Mesothelial cell of epicardium (in vitro differentiated cells): Measurements from ENCODE around the gene GRID1. TPM values are rescaled to one million over a fixed set of nuclear protein-coding genes. Genes with fewer than 3 reads are reported as not detected.

ENCODE experiments used
- DNase-seq, 2 experiments: peaks; one replicate each; pipeline ENCODE4 v3.0.0; 2021; ENCODE audit warnings: low spot score in 2 of 2; ENCODE audit not compliant: unreplicated experiment in 2 of 2
- H3K27ac Mint-ChIP-seq: 2 replicates; pipeline ENCODE4 v1.8.0; 2021; ENCODE audit warnings: mixed read lengths
- H3K27me3 Mint-ChIP-seq: 2 replicates; pipeline ENCODE4 v1.8.0; 2021; ENCODE audit warnings: low read depth, mixed read lengths
- H3K36me3 Mint-ChIP-seq: 2 replicates; pipeline ENCODE4 v1.8.0; 2021; ENCODE audit warnings: mixed read lengths
- H3K4me1 Mint-ChIP-seq: 2 replicates; pipeline ENCODE4 v1.8.0; 2021; ENCODE audit warnings: mixed read lengths
- H3K4me3 Mint-ChIP-seq: 2 replicates; pipeline ENCODE4 v1.8.0; 2021; ENCODE audit warnings: mild to moderate bottlenecking, moderate library complexity, mixed read lengths
- H3K9me3 Mint-ChIP-seq: 2 replicates; pipeline ENCODE4 v1.8.0; 2021; ENCODE audit warnings: mixed read lengths
- total RNA-seq: library from RNA; stranded (reverse); gene quantifications from 3 replicates; pipeline ENCODE4 v1.2.1, GENCODE V29; 2021
- TF ChIP-seq, protein P1 (sequence below): fragments of 200-600 bp; sonication (generic); IDR thresholded peaks from one replicate; pipeline ENCODE4 v1.5.0; 2021; ENCODE audit warnings: antibody characterized with exemption; ENCODE audit not compliant: unreplicated experiment

The GRID1 gene
- total RNA-seq, 1 donor from 2014 or later, result 0.22 TPM

DNA sequence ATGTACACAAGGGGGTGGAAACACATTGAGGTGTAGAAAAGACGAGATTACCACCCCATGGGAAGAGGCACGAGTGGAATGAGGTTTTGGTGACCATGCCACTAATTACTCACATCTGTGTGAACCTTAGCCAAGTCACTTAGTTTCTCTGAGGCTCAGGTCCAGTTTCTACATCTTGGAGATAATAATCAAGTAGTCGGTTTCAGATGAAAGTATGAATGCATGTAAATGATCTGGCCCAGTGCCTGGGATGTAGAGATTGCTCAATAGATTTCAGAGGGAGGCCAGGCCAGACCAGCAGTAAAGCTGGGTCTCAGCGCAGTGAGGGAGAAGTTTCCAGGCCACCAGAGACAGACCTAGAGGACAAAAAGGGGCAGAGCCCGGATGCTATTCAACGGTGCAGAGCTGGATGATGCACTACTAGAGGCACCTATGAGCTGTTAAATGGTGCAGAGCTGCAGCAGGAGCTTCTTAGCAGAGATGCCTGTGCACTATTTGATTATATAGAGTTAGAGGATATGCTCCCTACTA is 725.1 kb downstream of the GRID1 start:
- H3K9me3 Mint-ChIP-seq, result no peaks in the 10 kb centered on the region
- H3K27me3 Mint-ChIP-seq, result no peaks in the 10 kb centered on the region
- peak overlapping the region; percentile 85 for H3K27ac Mint-ChIP-seq

DNA sequence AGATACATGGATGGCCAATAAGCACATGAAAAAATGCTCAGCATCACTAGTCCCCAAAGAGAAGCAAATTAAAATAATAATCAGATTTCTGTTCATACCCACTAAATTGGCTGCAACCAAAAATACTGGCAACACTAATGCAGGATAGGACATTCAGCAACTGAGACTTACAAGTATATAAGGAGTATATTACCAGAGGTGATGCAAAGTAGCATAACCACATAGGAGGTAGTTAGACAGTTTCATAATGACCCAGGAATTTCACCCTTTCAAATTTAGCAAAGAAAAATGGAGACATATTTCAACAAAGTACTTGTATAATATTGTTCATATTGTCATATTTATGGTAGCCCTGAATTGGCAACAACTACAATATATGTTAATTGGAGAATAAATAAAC is 727.8 kb downstream of the GRID1 start:
- H3K4me3 Mint-ChIP-seq, result no peak overlapping the region
- no peak for DNase-seq
- no peaks in the 10 kb centered on the region for H3K27me3 Mint-ChIP-seq
- no peaks in the 10 kb centered on the region for H3K9me3 Mint-ChIP-seq
- TF ChIP-seq, protein P1, sequence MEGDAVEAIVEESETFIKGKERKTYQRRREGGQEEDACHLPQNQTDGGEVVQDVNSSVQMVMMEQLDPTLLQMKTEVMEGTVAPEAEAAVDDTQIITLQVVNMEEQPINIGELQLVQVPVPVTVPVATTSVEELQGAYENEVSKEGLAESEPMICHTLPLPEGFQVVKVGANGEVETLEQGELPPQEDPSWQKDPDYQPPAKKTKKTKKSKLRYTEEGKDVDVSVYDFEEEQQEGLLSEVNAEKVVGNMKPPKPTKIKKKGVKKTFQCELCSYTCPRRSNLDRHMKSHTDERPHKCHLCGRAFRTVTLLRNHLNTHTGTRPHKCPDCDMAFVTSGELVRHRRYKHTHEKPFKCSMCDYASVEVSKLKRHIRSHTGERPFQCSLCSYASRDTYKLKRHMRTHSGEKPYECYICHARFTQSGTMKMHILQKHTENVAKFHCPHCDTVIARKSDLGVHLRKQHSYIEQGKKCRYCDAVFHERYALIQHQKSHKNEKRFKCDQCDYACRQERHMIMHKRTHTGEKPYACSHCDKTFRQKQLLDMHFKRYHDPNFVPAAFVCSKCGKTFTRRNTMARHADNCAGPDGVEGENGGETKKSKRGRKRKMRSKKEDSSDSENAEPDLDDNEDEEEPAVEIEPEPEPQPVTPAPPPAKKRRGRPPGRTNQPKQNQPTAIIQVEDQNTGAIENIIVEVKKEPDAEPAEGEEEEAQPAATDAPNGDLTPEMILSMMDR, result no peak
- no peaks in the 10 kb centered on the region for H3K36me3 Mint-ChIP-seq
- no peak overlapping the region for H3K27ac Mint-ChIP-seq
- H3K4me1 Mint-ChIP-seq, result peaks cover 26% of the 10 kb centered on the region

More for the DNA sequence above, 725.1 kb downstream of the GRID1 start:
- Mint-ChIP-seq H3K36me3 (no peaks in the 10 kb centered on the region), H3K4me1 (peaks cover 41% of the 10 kb centered on the region), H3K4me3 (no peak overlapping the region)
- TF ChIP-seq, protein P1, result no peak
- no peak for DNase-seq

DNA sequence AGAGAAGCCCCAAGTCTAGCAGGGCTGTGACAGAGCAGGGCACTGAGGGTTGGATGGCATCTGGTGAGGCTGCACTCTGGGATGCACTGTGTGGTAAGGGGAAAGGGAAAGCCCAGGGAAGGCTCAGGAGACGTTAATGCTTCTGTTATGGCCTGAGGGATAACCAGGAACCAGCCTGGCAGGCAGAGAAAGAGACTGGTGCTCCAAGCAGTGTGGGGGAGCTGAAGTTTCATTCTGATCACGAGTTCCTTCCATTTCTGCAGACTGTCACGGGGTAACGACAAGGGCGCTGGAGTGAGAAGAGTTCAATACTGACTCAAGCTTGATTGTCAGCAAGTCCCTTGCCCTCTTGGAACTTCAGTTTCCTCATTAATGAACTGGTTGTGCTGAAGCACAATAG is 730.9 kb downstream of the GRID1 start:
- no peaks in the 10 kb centered on the region for H3K27me3 Mint-ChIP-seq
- H3K27ac Mint-ChIP-seq, result no peak overlapping the region
- no peak for DNase-seq
- H3K36me3 Mint-ChIP-seq, result no peaks in the 10 kb centered on the region
- H3K4me3 Mint-ChIP-seq, result no peak overlapping the region
- TF ChIP-seq, protein P1, result no peak
- peaks cover 3% of the 10 kb centered on the region for H3K4me1 Mint-ChIP-seq
- H3K9me3 Mint-ChIP-seq, result no peaks in the 10 kb centered on the region

DNA sequence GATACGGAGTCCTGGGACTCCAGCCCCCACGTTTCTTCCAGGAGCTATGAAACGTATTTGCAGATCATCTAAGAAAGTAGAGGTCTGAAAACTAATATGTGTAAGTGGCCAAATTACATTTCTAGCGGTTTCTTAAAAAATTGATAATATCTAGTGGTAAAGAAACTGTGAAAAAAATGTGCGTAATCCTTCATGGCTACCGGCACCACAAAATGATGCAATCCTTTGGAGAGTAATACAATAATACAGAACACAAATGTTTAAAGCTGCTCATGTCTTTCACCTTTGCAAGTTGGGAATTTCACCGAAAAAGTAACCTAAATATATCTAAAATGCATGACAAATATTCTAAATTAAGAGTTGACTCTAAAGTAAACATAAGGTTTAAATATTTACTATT is 742.1 kb downstream of the GRID1 start:
- Mint-ChIP-seq H3K27me3 (peaks cover 10% of the 10 kb centered on the region), H3K4me1 (no peaks in the 10 kb centered on the region), H3K27ac (no peak overlapping the region), H3K9me3 (no peaks in the 10 kb centered on the region), H3K4me3 (no peak overlapping the region), H3K36me3 (no peaks in the 10 kb centered on the region)
- DNase-seq, result no peak
- TF ChIP-seq, protein P1, result no peak

DNA sequence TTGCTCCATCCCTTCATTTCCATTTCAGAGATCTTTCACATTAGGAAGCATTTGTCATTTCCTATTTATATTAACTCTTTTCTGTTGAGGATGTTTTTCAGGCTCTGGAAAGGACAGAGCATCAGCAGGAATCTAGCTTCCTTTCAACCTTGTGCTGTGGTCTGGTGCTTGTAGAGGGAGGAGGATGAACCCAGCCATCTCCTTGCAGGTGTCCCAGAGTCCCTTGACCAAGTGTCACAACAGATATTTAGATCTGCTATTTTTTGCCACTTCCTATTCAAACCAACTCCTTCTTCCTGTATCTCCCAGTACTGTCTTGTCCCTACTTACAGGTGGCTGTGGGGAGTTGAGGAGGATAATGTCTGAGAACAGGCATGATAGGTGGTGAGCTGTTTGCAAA is 742.8 kb downstream of the GRID1 start:
- Mint-ChIP-seq H3K36me3 (no peaks in the 10 kb centered on the region), H3K4me3 (no peak overlapping the region), H3K27ac (no peak overlapping the region), H3K4me1 (no peaks in the 10 kb centered on the region), H3K9me3 (no peaks in the 10 kb centered on the region), H3K27me3 (peaks cover 10% of the 10 kb centered on the region)
- DNase-seq, result no peak
- TF ChIP-seq, protein P1, result no peak

DNA sequence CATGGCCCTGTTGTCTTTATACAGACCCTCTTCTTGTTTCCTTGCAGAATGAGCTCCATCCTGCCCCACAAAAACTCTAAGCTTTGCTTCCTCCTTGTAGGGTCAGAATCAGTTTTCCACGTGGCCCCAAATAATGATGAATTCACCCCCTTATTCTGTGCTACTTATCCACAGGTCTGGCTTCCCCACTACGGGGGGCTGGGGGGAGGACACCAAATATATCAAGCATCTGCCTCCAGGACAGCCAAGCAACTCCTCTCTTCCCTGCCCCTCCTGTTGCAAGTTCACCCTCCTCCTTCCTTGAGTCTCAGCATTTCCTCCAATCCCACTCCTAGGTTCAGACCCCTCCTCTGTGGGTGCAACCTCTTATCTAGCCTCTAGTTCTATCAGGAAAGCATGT is 743.3 kb downstream of the GRID1 start:
- no peaks in the 10 kb centered on the region for H3K9me3 Mint-ChIP-seq
- H3K4me1 Mint-ChIP-seq, result peaks cover 2% of the 10 kb centered on the region
- no peak overlapping the region for H3K4me3 Mint-ChIP-seq
- no peak for DNase-seq
- TF ChIP-seq, protein P1, result no peak
- no peaks in the 10 kb centered on the region for H3K36me3 Mint-ChIP-seq
- H3K27me3 Mint-ChIP-seq, result peaks cover 10% of the 10 kb centered on the region
- H3K27ac Mint-ChIP-seq, result no peak overlapping the region
